K562 (cell line): ENCODE data around the gene CTU1. TPM values are rescaled to one million over a fixed set of nuclear protein-coding genes. Genes with fewer than 3 reads are reported as not detected.
A peak's percentile ranks its signal among the peaks of the same experiment; 100 is the strongest.

ENCODE experiments used
- ATAC-seq: fragments of 200-7000 bp; cut with Tn5 transposase; 3 replicates; pipeline ENCODE4 v1.9.1; 2020; ENCODE audit warnings: moderate library complexity
- BruUV-seq: library from RNA; stranded (reverse); fragments of 400-500 nt; replicated peaks from 2 replicates; lab custom pipeline; 2021; lab: Mats Ljungman, UMichigan
- CTCF ChIA-PET: fragments of 300-600 bp; formaldehyde crosslinking; extraction: SDS; loops from one replicate; lab custom pipeline; 2021; ENCODE audit warnings: low intra/inter-chr PET ratio; lab: Yijun Ruan, JAX
- POLR2A ChIA-PET: fragments of 300-600, 350-650 bp; sonication (Branson Sonifier 250); formaldehyde crosslinking; extraction: SDS; loops from one replicate; lab custom pipeline; 2021; ENCODE audit warnings: antibody characterized with exemption, inconsistent platforms; lab: Yijun Ruan, JAX
- DNase-seq, 4 experiments: peaks; one replicate each; pipeline versions ENCODE4 v3.0.0 to v3.0.0-alpha.2; 2011 to 2018; ENCODE audit warnings: low spot score in 3 of 4, mixed read lengths in 3 of 4; ENCODE audit errors: extremely low read depth in 1 of 4
- FAIRE-seq: peaks from 2 replicates; lab custom pipeline; 2011; peaks lifted over from hg19 to GRCh38; lab: Jason Lieb, UNC
- H2AFZ ChIP-seq: 2 replicates; pipeline ENCODE4 v1.6.0; 2011; ENCODE audit warnings: low read depth, low read length, control low read depth, inconsistent platforms
- H3K27ac ChIP-seq: fragments of 200-600 bp; 3 replicates; pipeline ENCODE4 v1.8.0; 2011; ENCODE audit warnings: low read depth, mild to moderate bottlenecking, control low read depth, inconsistent platforms, low read length, moderate library complexity, mixed read lengths; ENCODE audit errors: extremely low read depth
- H3K27me3 ChIP-seq, 2 experiments: fragments of 300-600 bp in 1 of 2; 2 replicates in 1 of 2; 3 replicates in 1 of 2; pipeline versions ENCODE4 v1.6.0 to v1.8.0; 2011; ENCODE audit warnings: inconsistent platforms in 2 of 2, low read length in 2 of 2, mild to moderate bottlenecking in 1 of 2, mixed read lengths in 1 of 2, moderate library complexity in 1 of 2; ENCODE audit not compliant: control insufficient read depth in 2 of 2, insufficient read depth in 2 of 2
- H3K36me3 ChIP-seq: fragments of 300-600 bp; 3 replicates; pipeline ENCODE4 v1.8.0; 2011; ENCODE audit warnings: mild to moderate bottlenecking, low read length, inconsistent platforms; ENCODE audit not compliant: control insufficient read depth, insufficient read depth
- H3K4me1 ChIP-seq, 2 experiments: fragments of 200-600 bp in 1 of 2; replicated peaks in 1 of 2; 2 replicates in 1 of 2; 3 replicates in 1 of 2; pipeline versions ENCODE4 v1.5.1 to v1.8.0; 2011; ENCODE audit warnings: inconsistent platforms in 2 of 2, low read length in 2 of 2, mild to moderate bottlenecking in 1 of 2, mixed read lengths in 1 of 2, moderate library complexity in 1 of 2; ENCODE audit not compliant: control insufficient read depth in 2 of 2, insufficient read depth in 2 of 2
- H3K4me2 ChIP-seq: 2 replicates; pipeline ENCODE4 v1.6.1; 2011; ENCODE audit warnings: low read length, control low read depth, inconsistent platforms, mixed read lengths; ENCODE audit not compliant: insufficient read depth
- H3K4me3 ChIP-seq: fragments of 200-600 bp; sonication (generic), shearing (Covaris generic); 2 replicates; pipeline ENCODE4 v1.5.1; 2016; ENCODE audit warnings: control low read depth, inconsistent platforms
- H3K79me2 ChIP-seq: fragments of 200-600 bp; 3 replicates; pipeline ENCODE4 v1.8.0; 2011; ENCODE audit warnings: low read length, inconsistent platforms; ENCODE audit not compliant: control insufficient read depth, insufficient read depth
- H3K9ac ChIP-seq, 2 experiments: 2 replicates each; pipeline versions ENCODE4 v1.6.0 to v1.6.1; 2011; ENCODE audit warnings: low read depth in 2 of 2, low read length in 2 of 2, control low read depth in 1 of 2, inconsistent platforms in 1 of 2, mild to moderate bottlenecking in 1 of 2, mixed read lengths in 1 of 2; ENCODE audit not compliant: insufficient read depth in 1 of 2
- H3K9me1 ChIP-seq: one replicate; pipeline ENCODE4 v1.6.0; 2011; ENCODE audit warnings: inconsistent platforms, mild to moderate bottlenecking, low read length, moderate library complexity; ENCODE audit not compliant: control insufficient read depth, insufficient read depth
- H3K9me3 ChIP-seq: replicated peaks from 2 replicates; pipeline ENCODE4 v1.5.1; 2011; ENCODE audit warnings: low read depth, low read length, inconsistent platforms; ENCODE audit not compliant: control insufficient read depth, insufficient read depth
- H4K20me1 ChIP-seq: replicated peaks from 2 replicates; pipeline ENCODE4 v1.6.1; 2011; ENCODE audit warnings: low read length, inconsistent platforms, mixed read lengths; ENCODE audit not compliant: control insufficient read depth, insufficient read depth
- ARID1B ChIP-seq: fragments of 450-650 bp; IDR thresholded peaks from 2 replicates; pipeline ENCODE4 v1.6.1; 2016; ENCODE audit warnings: antibody characterized with exemption, mild to moderate bottlenecking, inconsistent platforms
- ATF3 ChIP-seq, 2 experiments: fragments of 450-650 bp in 1 of 2; sonication (generic) in 1 of 2; formaldehyde crosslinking in 1 of 2; IDR thresholded peaks in 1 of 2; conservative IDR thresholded peaks in 1 of 2; 2 replicates each; pipeline versions ENCODE4 v1.6.1 to v1.8.1; 2016 to 2023; ENCODE audit warnings: mild to moderate bottlenecking in 2 of 2, moderate library complexity in 2 of 2, inconsistent platforms in 1 of 2, missing genetic modification reagents in 1 of 2
- EHMT2 ChIP-seq: fragments of 450-650 bp; IDR thresholded peaks from 2 replicates; pipeline ENCODE4 v1.6.1; 2018; ENCODE audit warnings: antibody characterized with exemption
- ID3 ChIP-seq, 2 experiments: fragments of 250-450 bp in 1 of 2; fragments of 450-650 bp in 1 of 2; sonication (Bioruptor Pico) in 1 of 2; IDR thresholded peaks; 2 replicates each; pipeline versions ENCODE4 v1.6.1 to v1.8.0; 2016 to 2021; ENCODE audit warnings: mild to moderate bottlenecking in 2 of 2, moderate library complexity in 2 of 2, missing compliant biosample characterization in 1 of 2, missing genetic modification characterization in 1 of 2
- NR2F6 ChIP-seq: fragments of 450-650 bp; formaldehyde crosslinking; IDR thresholded peaks from 2 replicates; pipeline ENCODE4 v1.4.0; 2020; ENCODE audit warnings: mild to moderate bottlenecking
- PCBP1 ChIP-seq: fragments of 200-400 bp; formaldehyde crosslinking; IDR thresholded peaks from 2 replicates; pipeline ENCODE4 v1.6.1; 2018; ENCODE audit warnings: mild to moderate bottlenecking, low read depth, low read length; ENCODE audit not compliant: poor library complexity, severe bottlenecking
- RB1 ChIP-seq: fragments of 450-650 bp; IDR thresholded peaks from 2 replicates; pipeline ENCODE4 v1.6.1; 2017; ENCODE audit warnings: low read depth, mild to moderate bottlenecking
- SLC30A9 ChIP-seq: fragments of 250-450 bp; sonication (Bioruptor Pico); IDR thresholded peaks from 2 replicates; pipeline ENCODE4 v1.8.0; 2022; ENCODE audit warnings: mild to moderate bottlenecking, moderate library complexity
- TBP ChIP-seq: optimal IDR thresholded peaks from 2 replicates; pipeline ENCODE3; 2011; ENCODE audit warnings: low read depth, low read length, improper control_type of control experiment
- TOE1 ChIP-seq, 2 experiments: fragments of 450-650 bp in 1 of 2; sonication (generic) in 1 of 2; formaldehyde crosslinking in 1 of 2; IDR thresholded peaks; 2 replicates each; pipeline versions ENCODE4 v1.7.1 to v1.8.0; 2016 to 2022; ENCODE audit warnings: borderline replicate concordance in 2 of 2, mild to moderate bottlenecking in 2 of 2, antibody characterized with exemption in 1 of 2, inconsistent platforms in 1 of 2, low read depth in 1 of 2, missing genetic modification reagents in 1 of 2, moderate library complexity in 1 of 2
- ZNF589 ChIP-seq: fragments of 200-800 bp; sonication (Bioruptor generic); IDR thresholded peaks from 2 replicates; pipeline ENCODE4 v1.6.1; 2016; ENCODE audit warnings: low read depth, missing genetic modification characterization, missing compliant biosample characterization
- ZNF778 ChIP-seq: fragments of 450-650 bp; formaldehyde crosslinking; IDR thresholded peaks from 2 replicates; pipeline ENCODE4 v1.4.0; 2020; ENCODE audit warnings: mild to moderate bottlenecking, moderate library complexity
- ZNF830 ChIP-seq: fragments of 250-450 bp; sonication (Bioruptor Pico); IDR thresholded peaks from 2 replicates; pipeline ENCODE4 v1.5.0; 2021; ENCODE audit warnings: mild to moderate bottlenecking
- WGBS: fragments of 100-300 bp; shearing (Covaris generic); methylation state at CpG from one replicate; pipeline ENCODE4 v1.1.6; 2016; ENCODE audit warnings: low coverage, mixed read lengths; ENCODE audit not compliant: insufficient coverage; ENCODE audit errors: missing lambda C conversion rate; 5-methylcytosine and 5-hydroxymethylcytosine counted together
- in situ Hi-C: fragments of 300-500 bp; cut with MboI; formaldehyde crosslinking; loops from 4 replicates; pipeline ENCODE4 v1.15.0; 2018; ENCODE audit warnings: inconsistent platforms, mixed read lengths
- intact Hi-C: fragments of 100-400 bp; cut with micrococcal nuclease; formaldehyde crosslinking; loops from 2 replicates; pipeline ENCODE4 v1.14.2; 2022
- polyA plus RNA-seq, 8 experiments: library from polyadenylated mRNA; depleted of rRNA in 4 of 8; stranded (reverse) in 5 of 8; unstranded in 3 of 8; fragments of >200 nt; fragmentation: Nextera tagmentation in 2 of 8; fragmentation: Illumina TruSeq in 1 of 8; extraction: Ambion mirVana in 2 of 8; extraction: Trizol in 1 of 8; gene quantifications; 2 replicates each; pipeline versions ENCODE4 v1.2.1 to v1.2.3, GENCODE V29; 2011 to 2014; ENCODE audit warnings: inconsistent platforms in 1 of 8, missing spikeins in 1 of 8
- total RNA-seq, 7 experiments: library from RNA; depleted of rRNA in 6 of 7; stranded (reverse); fragments of >200 nt in 6 of 7; fragmentation: Illumina TruSeq in 2 of 7; extraction: Trizol in 2 of 7; gene quantifications; 2 replicates each; pipeline versions ENCODE4 v1.2.1 to v1.2.3, GENCODE V29; 2011 to 2021; ENCODE audit warnings: low replicate concordance in 1 of 7
- TF ChIP-seq, protein P1 (sequence below), 3 experiments: fragments of 200-800 bp in 1 of 3; fragments of 250-450 bp in 1 of 3; fragments of 450-650 bp in 1 of 3; sonication (Bioruptor Pico) in 1 of 3; sonication (Bioruptor generic) in 1 of 3; formaldehyde crosslinking in 1 of 3; IDR thresholded peaks; 2 replicates each; pipeline versions ENCODE4 v1.6.1 to v1.8.0; 2016 to 2022; ENCODE audit warnings: mild to moderate bottlenecking in 2 of 3, missing genetic modification characterization in 2 of 3, missing compliant biosample characterization in 1 of 3, moderate library complexity in 1 of 3

Gene CTU1
- total and polyA plus RNA-seq, 9 of the 15 experiments (the other 6 are each of a cell fraction or from before 2014, with no cell fraction given), result 0.03 to 18.4 (median 2.3) TPM; not detected in 1

DNA sequence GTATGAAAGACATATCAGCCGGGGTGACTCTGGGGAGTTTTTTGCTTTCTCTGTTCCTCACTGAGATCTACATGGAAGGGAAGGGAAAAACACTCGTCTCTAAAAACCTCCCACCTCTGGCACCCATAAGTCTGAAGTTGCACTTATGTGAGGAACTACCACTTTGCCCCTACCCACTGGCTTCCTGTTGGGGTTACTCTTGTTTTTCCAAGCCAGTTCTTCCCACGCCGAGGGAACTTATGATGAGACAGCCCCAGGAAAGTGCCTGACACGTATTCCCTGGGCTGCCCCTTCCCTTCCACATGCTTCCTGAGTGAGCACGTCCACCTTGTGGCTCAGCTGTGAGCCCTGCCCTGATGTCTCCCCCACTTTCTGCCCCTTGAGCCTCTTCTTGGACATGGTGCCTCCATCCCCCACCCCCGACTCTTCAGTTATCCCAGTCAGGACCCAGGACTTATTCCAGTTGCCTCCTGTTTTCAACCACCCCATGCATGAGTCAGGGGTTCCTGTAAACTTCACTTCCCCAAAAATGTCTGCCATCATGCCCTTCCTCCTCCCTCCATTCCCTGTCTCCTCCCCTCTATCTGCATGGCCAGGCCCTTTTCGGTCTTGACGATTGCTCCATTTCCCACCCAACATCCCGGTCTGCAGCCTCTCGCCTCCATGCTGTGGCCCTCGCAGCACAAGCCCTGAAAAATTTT is 28.8 kb upstream of the CTU1 start:
- Histone ChIP-seq H3K4me2 (peak overlapping the region; percentile 29), H3K27me3 (peaks cover 11 to 31% of the 10 kb centered on the region in 2 experiments; a peak in 4 of 5 replicates), H3K36me3 (no peaks in the 10 kb centered on the region), H3K79me2 (no peaks in the 10 kb centered on the region), H3K9me3 (no peaks in the 10 kb centered on the region; the same call in 1 of the 2 replicates), H3K4me3 (no peak overlapping the region), H2AFZ (peak overlapping the region; percentile 89), H3K9me1 (no peaks in the 10 kb centered on the region), H3K27ac (peak overlapping the region; percentile 34; the same call in 1 of the 3 replicates), H3K4me1 (peaks cover 17 to 19% of the 10 kb centered on the region in 2 experiments; a peak in 4 of 5 replicates), H3K9ac (no peak overlapping the region; a peak in 1 of 4 replicates), H4K20me1 (peaks cover 8% of the 10 kb centered on the region; the same call in 1 of the 2 replicates)
- FAIRE-seq (no peak), DNase-seq (peak in 1 of 4 experiments; percentile 28), ATAC-seq (peak; percentile 49; the same call in 2 of the 3 replicates)
- intact Hi-C loops, result no loop called here
- TSS peak; percentile 95 for BruUV-seq
- CTCF ChIA-PET, result no interaction called here
- in situ Hi-C loops, result no loop called here
- POLR2A ChIA-PET, result interaction anchor here (0.6 to 1.3 kb wide), 3 partner anchors 11 to 410 kb away, joined by 3 read pairs; no protein-coding TSS in a partner anchor
- 13% methylated on average over 10 of the region's 12 CpGs for WGBS
- peak; percentile 89 for TF ChIP-seq TBP
- no peak for TF ChIP-seq TOE1 (IDR thresholded peaks at IDR 0.05; ENCODE audit: borderline replicate concordance)
- TF ChIP-seq TOE1 (CRISPR knock-in tag; IDR thresholded peaks at IDR 0.05; ENCODE audit: borderline replicate concordance, low read depth), result no peak
- 0 out of 2 replicates have a peak, but pooled peaks have one; percentile 16 for TF ChIP-seq ARID1B
- TF ChIP-seq NR2F6, result no peak
- TF ChIP-seq ZNF778, result no peak
- peak; percentile 73; the same call in 1 of the 2 replicates for TF ChIP-seq EHMT2
- no peak for TF ChIP-seq ID3 (CRISPR knock-in tag; IDR thresholded peaks at IDR 0.05)
- TF ChIP-seq ID3 (tag; IDR thresholded peaks at IDR 0.05), result no peak
- 0 out of 2 replicates have a peak, but pooled peaks have one; percentile 75 for TF ChIP-seq ZNF589 (CRISPR knock-in tag)
- no peak for TF ChIP-seq RB1
- TF ChIP-seq ZNF830, result no peak
- TF ChIP-seq, protein P1, sequence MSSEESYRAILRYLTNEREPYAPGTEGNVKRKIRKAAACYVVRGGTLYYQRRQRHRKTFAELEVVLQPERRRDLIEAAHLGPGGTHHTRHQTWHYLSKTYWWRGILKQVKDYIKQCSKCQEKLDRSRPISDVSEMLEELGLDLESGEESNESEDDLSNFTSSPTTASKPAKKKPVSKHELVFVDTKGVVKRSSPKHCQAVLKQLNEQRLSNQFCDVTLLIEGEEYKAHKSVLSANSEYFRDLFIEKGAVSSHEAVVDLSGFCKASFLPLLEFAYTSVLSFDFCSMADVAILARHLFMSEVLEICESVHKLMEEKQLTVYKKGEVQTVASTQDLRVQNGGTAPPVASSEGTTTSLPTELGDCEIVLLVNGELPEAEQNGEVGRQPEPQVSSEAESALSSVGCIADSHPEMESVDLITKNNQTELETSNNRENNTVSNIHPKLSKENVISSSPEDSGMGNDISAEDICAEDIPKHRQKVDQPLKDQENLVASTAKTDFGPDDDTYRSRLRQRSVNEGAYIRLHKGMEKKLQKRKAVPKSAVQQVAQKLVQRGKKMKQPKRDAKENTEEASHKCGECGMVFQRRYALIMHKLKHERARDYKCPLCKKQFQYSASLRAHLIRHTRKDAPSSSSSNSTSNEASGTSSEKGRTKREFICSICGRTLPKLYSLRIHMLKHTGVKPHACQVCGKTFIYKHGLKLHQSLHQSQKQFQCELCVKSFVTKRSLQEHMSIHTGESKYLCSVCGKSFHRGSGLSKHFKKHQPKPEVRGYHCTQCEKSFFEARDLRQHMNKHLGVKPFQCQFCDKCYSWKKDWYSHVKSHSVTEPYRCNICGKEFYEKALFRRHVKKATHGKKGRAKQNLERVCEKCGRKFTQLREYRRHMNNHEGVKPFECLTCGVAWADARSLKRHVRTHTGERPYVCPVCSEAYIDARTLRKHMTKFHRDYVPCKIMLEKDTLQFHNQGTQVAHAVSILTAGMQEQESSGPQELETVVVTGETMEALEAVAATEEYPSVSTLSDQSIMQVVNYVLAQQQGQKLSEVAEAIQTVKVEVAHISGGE (CRISPR knock-in tag; IDR thresholded peaks at IDR 0.05), result peak in 1 of 3 experiments; percentile 57; a peak in 2 of 6 replicates
- TF ChIP-seq SLC30A9 (CRISPR knock-in tag), result no peak
- peak; percentile 8; the same call in 1 of the 2 replicates for TF ChIP-seq ATF3 (IDR thresholded peaks at IDR 0.05)
- no peak for TF ChIP-seq ATF3 (CRISPR knock-in tag; conservative IDR thresholded peaks at IDR 0.05)
- no peak for TF ChIP-seq PCBP1
